Panc1 (cell line): Measurements from ENCODE around the gene PYGO1. TPM values are rescaled to one million over a fixed set of nuclear protein-coding genes. Genes with fewer than 3 reads are reported as not detected.

Experiments
- ATAC-seq: fragments of 200-7000 bp; cut with Tn5 transposase; 2 replicates; pipeline ENCODE4 v1.9.1; 2020; ENCODE audit warnings: mild to moderate bottlenecking, moderate library complexity
- BruUV-seq: library from RNA; stranded (reverse); fragments of 400-500 nt; replicated peaks from 2 replicates; lab custom pipeline; 2021; lab: Mats Ljungman, UMichigan
- CTCF ChIA-PET: fragments of 300-600 bp; sonication (Branson Sonifier 250); formaldehyde crosslinking; loops from one replicate; lab custom pipeline; 2022; ENCODE audit warnings: antibody characterized with exemption; lab: Charles Lee
- POLR2A ChIA-PET: fragments of 300-600 bp; sonication (Branson Sonifier 250); formaldehyde crosslinking; loops from one replicate; lab custom pipeline; 2022; ENCODE audit warnings: antibody characterized with exemption; lab: Charles Lee
- DNase-seq: peaks from one replicate; pipeline ENCODE4 v3.0.0-alpha.2; 2010; ENCODE audit warnings: low read depth, low spot score
- H3K27ac ChIP-seq: 2 replicates; pipeline ENCODE4 v1.5.1; 2011; ENCODE audit warnings: mild to moderate bottlenecking, low read length, inconsistent platforms
- H3K27me3 ChIP-seq: fragments of 200-500 bp; sonication (Bioruptor generic); 2 replicates; pipeline ENCODE4 v1.6.0; 2014; ENCODE audit warnings: low read length, inconsistent platforms; ENCODE audit not compliant: control insufficient read depth, insufficient read depth
- H3K36me3 ChIP-seq: fragments of 200-500 bp; sonication (Bioruptor generic); 2 replicates; pipeline ENCODE4 v1.5.1; 2014; ENCODE audit warnings: inconsistent platforms, mild to moderate bottlenecking, low read length, moderate library complexity; ENCODE audit not compliant: control insufficient read depth, insufficient read depth
- H3K4me1 ChIP-seq: 2 replicates; pipeline ENCODE4 v1.5.1; 2011; ENCODE audit warnings: inconsistent platforms, mild to moderate bottlenecking, low read length, moderate library complexity; ENCODE audit not compliant: control insufficient read depth, insufficient read depth
- H3K4me3 ChIP-seq, 2 experiments: 2 replicates each; pipeline ENCODE4 v1.5.1; 2011 to 2012; ENCODE audit warnings: low read depth in 2 of 2, low read length in 2 of 2, mild to moderate bottlenecking in 2 of 2, inconsistent platforms in 1 of 2, moderate library complexity in 1 of 2
- H3K9me3 ChIP-seq: fragments of 200-500 bp; sonication (Bioruptor generic); 2 replicates; pipeline ENCODE4 v1.5.1; 2014; ENCODE audit warnings: low read depth, mild to moderate bottlenecking, inconsistent platforms, low read length, moderate library complexity; ENCODE audit not compliant: control insufficient read depth, insufficient read depth
- POLR2AphosphoS5 ChIP-seq: IDR thresholded peaks from 2 replicates; pipeline ENCODE4 v1.6.1; 2012; ENCODE audit warnings: mild to moderate bottlenecking, low read depth, low read length, moderate library complexity
- SIN3A ChIP-seq: IDR thresholded peaks from 2 replicates; pipeline ENCODE4 v1.6.1; 2012; ENCODE audit warnings: low read depth, mild to moderate bottlenecking, low read length, moderate library complexity, borderline replicate concordance; ENCODE audit not compliant: insufficient read depth
- TCF7L2 ChIP-seq: IDR thresholded peaks from 2 replicates; pipeline ENCODE4 v1.6.1; 2011; ENCODE audit warnings: mild to moderate bottlenecking, low read depth, low read length, inconsistent platforms
- in situ Hi-C: cut with HindIII; loops from 2 replicates; pipeline ENCODE4 v1.10.0; 2016; ENCODE audit warnings: low sequenced_read_pairs, low pct_unique_long_range_greater_than_20kb
- intact Hi-C: fragments of 100-400 bp; cut with micrococcal nuclease; formaldehyde crosslinking; loops from one replicate; pipeline ENCODE4 v1.10.0; 2022; ENCODE audit not compliant: unreplicated experiment
- total RNA-seq: library from RNA; stranded (reverse); gene quantifications from one replicate; pipeline ENCODE4 v1.2.1, GENCODE V29; 2021; ENCODE audit not compliant: unreplicated experiment
- TF ChIP-seq, protein P1 (sequence below), 2 experiments: IDR thresholded peaks; 2 replicates each; pipeline ENCODE4 v1.6.1; 2011 to 2012; ENCODE audit warnings: low read depth in 2 of 2, control low read depth in 1 of 2, low read length in 1 of 2, mild to moderate bottlenecking in 1 of 2, moderate library complexity in 1 of 2; ENCODE audit not compliant: insufficient read depth in 1 of 2
- TF ChIP-seq, protein P2 (sequence below): fragments of 450-650 bp; IDR thresholded peaks from 2 replicates; pipeline ENCODE4 v1.5.1; 2017; ENCODE audit warnings: mild to moderate bottlenecking

PYGO1 gene
- total RNA-seq, 1 experiment from 2014 or later = 2.4 TPM

DNA sequence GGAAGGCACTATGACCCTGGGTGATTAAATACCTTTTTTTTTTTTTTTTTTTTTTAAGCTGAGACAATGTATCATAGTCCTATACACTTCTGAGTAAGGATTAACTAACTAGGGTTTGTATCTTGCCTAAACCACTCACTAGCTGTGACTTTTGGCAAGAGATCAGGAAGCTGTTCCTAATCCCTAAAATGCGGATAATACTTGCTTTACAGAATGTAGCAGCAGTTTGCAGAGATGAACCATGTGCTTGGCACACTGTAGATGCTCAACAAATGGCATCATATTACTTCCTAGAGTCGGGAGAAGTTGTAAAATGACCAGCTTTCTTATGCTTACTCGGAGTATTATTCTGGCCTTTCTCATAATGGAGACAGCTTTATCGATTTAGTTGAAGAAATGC is 25.6 kb upstream of the PYGO1 start:
- H3K9me3 ChIP-seq = no peaks in the 10 kb centered on the region
- H3K4me1 ChIP-seq = no peaks in the 10 kb centered on the region
- no peak overlapping the region for H3K4me3 ChIP-seq
- in situ Hi-C loops = no loop called here
- H3K27ac ChIP-seq = no peak overlapping the region
- H3K27me3 ChIP-seq = no peaks in the 10 kb centered on the region
- no TSS peak for BruUV-seq
- DNase-seq (no peak), ATAC-seq (no peak)
- POLR2A ChIA-PET = interaction anchor here (0.6 kb wide), 3 partner anchors 19 to 149 kb away, joined by 4 to 8 read pairs (median 5); no protein-coding TSS in a partner anchor
- TF ChIP-seq, protein P1, sequence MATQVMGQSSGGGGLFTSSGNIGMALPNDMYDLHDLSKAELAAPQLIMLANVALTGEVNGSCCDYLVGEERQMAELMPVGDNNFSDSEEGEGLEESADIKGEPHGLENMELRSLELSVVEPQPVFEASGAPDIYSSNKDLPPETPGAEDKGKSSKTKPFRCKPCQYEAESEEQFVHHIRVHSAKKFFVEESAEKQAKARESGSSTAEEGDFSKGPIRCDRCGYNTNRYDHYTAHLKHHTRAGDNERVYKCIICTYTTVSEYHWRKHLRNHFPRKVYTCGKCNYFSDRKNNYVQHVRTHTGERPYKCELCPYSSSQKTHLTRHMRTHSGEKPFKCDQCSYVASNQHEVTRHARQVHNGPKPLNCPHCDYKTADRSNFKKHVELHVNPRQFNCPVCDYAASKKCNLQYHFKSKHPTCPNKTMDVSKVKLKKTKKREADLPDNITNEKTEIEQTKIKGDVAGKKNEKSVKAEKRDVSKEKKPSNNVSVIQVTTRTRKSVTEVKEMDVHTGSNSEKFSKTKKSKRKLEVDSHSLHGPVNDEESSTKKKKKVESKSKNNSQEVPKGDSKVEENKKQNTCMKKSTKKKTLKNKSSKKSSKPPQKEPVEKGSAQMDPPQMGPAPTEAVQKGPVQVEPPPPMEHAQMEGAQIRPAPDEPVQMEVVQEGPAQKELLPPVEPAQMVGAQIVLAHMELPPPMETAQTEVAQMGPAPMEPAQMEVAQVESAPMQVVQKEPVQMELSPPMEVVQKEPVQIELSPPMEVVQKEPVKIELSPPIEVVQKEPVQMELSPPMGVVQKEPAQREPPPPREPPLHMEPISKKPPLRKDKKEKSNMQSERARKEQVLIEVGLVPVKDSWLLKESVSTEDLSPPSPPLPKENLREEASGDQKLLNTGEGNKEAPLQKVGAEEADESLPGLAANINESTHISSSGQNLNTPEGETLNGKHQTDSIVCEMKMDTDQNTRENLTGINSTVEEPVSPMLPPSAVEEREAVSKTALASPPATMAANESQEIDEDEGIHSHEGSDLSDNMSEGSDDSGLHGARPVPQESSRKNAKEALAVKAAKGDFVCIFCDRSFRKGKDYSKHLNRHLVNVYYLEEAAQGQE (IDR thresholded peaks at IDR 0.05; ENCODE audit: insufficient read depth in 1 of 2, low read depth in 2 of 2, low read length in 1 of 2) = no peak
- TF ChIP-seq, protein P2, sequence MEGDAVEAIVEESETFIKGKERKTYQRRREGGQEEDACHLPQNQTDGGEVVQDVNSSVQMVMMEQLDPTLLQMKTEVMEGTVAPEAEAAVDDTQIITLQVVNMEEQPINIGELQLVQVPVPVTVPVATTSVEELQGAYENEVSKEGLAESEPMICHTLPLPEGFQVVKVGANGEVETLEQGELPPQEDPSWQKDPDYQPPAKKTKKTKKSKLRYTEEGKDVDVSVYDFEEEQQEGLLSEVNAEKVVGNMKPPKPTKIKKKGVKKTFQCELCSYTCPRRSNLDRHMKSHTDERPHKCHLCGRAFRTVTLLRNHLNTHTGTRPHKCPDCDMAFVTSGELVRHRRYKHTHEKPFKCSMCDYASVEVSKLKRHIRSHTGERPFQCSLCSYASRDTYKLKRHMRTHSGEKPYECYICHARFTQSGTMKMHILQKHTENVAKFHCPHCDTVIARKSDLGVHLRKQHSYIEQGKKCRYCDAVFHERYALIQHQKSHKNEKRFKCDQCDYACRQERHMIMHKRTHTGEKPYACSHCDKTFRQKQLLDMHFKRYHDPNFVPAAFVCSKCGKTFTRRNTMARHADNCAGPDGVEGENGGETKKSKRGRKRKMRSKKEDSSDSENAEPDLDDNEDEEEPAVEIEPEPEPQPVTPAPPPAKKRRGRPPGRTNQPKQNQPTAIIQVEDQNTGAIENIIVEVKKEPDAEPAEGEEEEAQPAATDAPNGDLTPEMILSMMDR = no peak
- no peak for TF ChIP-seq POLR2AphosphoS5
- TF ChIP-seq TCF7L2 = no peak
- intact Hi-C loops = no loop called here
- CTCF ChIA-PET = no interaction called here
- no peaks in the 10 kb centered on the region for H3K36me3 ChIP-seq

DNA sequence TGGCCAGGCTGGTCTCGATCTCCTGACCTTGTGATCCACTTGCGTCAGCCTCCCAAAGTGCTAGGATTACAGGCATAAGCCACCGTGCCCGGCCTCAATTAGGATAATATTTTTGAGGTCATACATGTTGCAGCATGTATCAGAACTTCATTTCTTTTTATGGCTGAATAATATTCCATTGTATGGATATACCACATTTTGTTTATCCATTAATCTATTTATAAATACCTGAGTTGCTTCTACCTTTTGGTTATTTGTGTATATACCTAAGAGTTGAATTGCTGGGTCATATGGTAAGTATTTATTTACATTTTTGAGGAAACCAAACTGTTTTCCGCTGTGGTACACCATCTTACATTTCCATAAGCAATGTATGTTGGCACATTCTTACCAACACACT is 18.1 kb upstream of the PYGO1 start:
- no peak overlapping the region for H3K27ac ChIP-seq
- H3K4me1 ChIP-seq = no peaks in the 10 kb centered on the region
- ChIA-PET CTCF (no interaction called here), POLR2A (no interaction called here)
- no peaks in the 10 kb centered on the region for H3K27me3 ChIP-seq
- TF ChIP-seq POLR2AphosphoS5 (no peak), SIN3A (no peak)
- TF ChIP-seq, protein P2 = no peak
- H3K9me3 ChIP-seq = no peaks in the 10 kb centered on the region
- intact Hi-C loops (no loop called here), in situ Hi-C loops (no loop called here)
- ATAC-seq (no peak), DNase-seq (no peak)
- no TSS peak for BruUV-seq
- no peaks in the 10 kb centered on the region for H3K36me3 ChIP-seq
- no peak overlapping the region for H3K4me3 ChIP-seq

- Histone ChIP-seq H3K27ac (no peak overlapping the region), H3K9me3 (no peaks in the 10 kb centered on the region), H3K4me3 (no peak overlapping the region), H3K36me3 (no peaks in the 10 kb centered on the region), H3K4me1 (no peaks in the 10 kb centered on the region), H3K27me3 (no peaks in the 10 kb centered on the region)
- no peak for ATAC-seq
- CTCF ChIA-PET = no interaction called here
- DNase-seq = no peak
- in situ Hi-C loops (no loop called here), intact Hi-C loops (no loop called here)
- POLR2A ChIA-PET = no interaction called here
- no peak for TF ChIP-seq POLR2AphosphoS5
- TF ChIP-seq, protein P2 = no peak
- no peak for TF ChIP-seq SIN3A
- TF ChIP-seq, protein P1 (IDR thresholded peaks at IDR 0.05; ENCODE audit: insufficient read depth in 1 of 2, low read depth in 2 of 2, low read length in 1 of 2) = no peak
- TF ChIP-seq TCF7L2 = no peak
- BruUV-seq = no TSS peak
These were observed 13.2 kb upstream of the PYGO1 start for GRCh38 chr15:55601374-55601773.
